ENCODE data around the gene HKDC1.

GRCh38 chr10:69226919-69227450, 6.9 kb downstream of the HKDC1 start:
- TF ChIP-seq CTCF (conservative IDR thresholded peaks at IDR 0.05; ENCODE audit: low read depth, low read length) (no peak), EZH2 (IDR thresholded peaks at IDR 0.05; ENCODE audit: borderline replicate concordance, low read depth, low read length, poor library complexity, severe bottlenecking) (no peak)
